K562 (cell line): ENCODE measurements around the gene GP1BB. TPM values are rescaled to one million over a fixed set of nuclear protein-coding genes. Genes with fewer than 3 reads are reported as not detected.

Source experiments
- CBFA2T3 ChIP-seq: fragments of 450-650 bp; IDR thresholded peaks from 2 replicates; pipeline ENCODE4 v1.6.1; 2017
- CBX1 ChIP-seq: sonication (generic); IDR thresholded peaks from 2 replicates; pipeline ENCODE4 v1.6.1; 2016; ENCODE audit warnings: antibody characterized with exemption, low read depth, mild to moderate bottlenecking
- CBX5 ChIP-seq: IDR thresholded peaks from 2 replicates; pipeline ENCODE4 v1.6.1; 2014; ENCODE audit warnings: low read depth, borderline replicate concordance
- GABPB1 ChIP-seq: sonication (generic); formaldehyde crosslinking; IDR thresholded peaks from 2 replicates; pipeline ENCODE4 v1.8.0; 2022; ENCODE audit warnings: mild to moderate bottlenecking, missing genetic modification reagents
- HNRNPL ChIP-seq: fragments of 200-400 bp; formaldehyde crosslinking; IDR thresholded peaks from 2 replicates; pipeline ENCODE4 v1.6.1; 2017; ENCODE audit warnings: low read depth, mild to moderate bottlenecking, low read length
- KDM1A ChIP-seq, 2 experiments: fragments of 450-650 bp; IDR thresholded peaks; 2 replicates each; pipeline ENCODE4 v1.6.1; 2016; ENCODE audit warnings: mild to moderate bottlenecking in 2 of 2
- MECOM ChIP-seq: fragments of 250-450 bp; sonication (Bioruptor Pico); IDR thresholded peaks from 2 replicates; pipeline ENCODE4 v1.8.0; 2022; ENCODE audit warnings: inconsistent platforms
- NCOA4 ChIP-seq: fragments of 450-650 bp; IDR thresholded peaks from 2 replicates; pipeline ENCODE4 v1.6.1; 2018; ENCODE audit warnings: mild to moderate bottlenecking; ENCODE audit not compliant: partially characterized antibody
- POLR2AphosphoS5 ChIP-seq: IDR thresholded peaks from 2 replicates; pipeline ENCODE4 v1.6.1; 2011; ENCODE audit warnings: mild to moderate bottlenecking, low read depth, low read length, moderate library complexity; ENCODE audit not compliant: control insufficient read depth, insufficient read depth
- PRDM10 ChIP-seq: fragments of 450-650 bp; IDR thresholded peaks from 2 replicates; pipeline ENCODE4 v1.6.1; 2018; ENCODE audit not compliant: partially characterized antibody
- SIN3A ChIP-seq, 2 experiments: fragments of 150-350 bp in 1 of 2; IDR thresholded peaks; 2 replicates each; pipeline ENCODE4 v1.6.1; 2011 to 2016; ENCODE audit warnings: borderline replicate concordance in 2 of 2, low read depth in 2 of 2, low read length in 2 of 2, mild to moderate bottlenecking in 2 of 2, moderate library complexity in 2 of 2; ENCODE audit not compliant: control insufficient read depth in 1 of 2
- SMARCA5 ChIP-seq: fragments of 450-650 bp; IDR thresholded peaks from 2 replicates; pipeline ENCODE4 v1.6.1; 2016
- SRSF7 ChIP-seq: fragments of 200-400 bp; formaldehyde crosslinking; optimal IDR thresholded peaks from 2 replicates; pipeline ENCODE3; 2017; ENCODE audit warnings: mild to moderate bottlenecking, low read depth, low read length
- TARDBP ChIP-seq: fragments of 450-650 bp; IDR thresholded peaks from 2 replicates; pipeline ENCODE4 v1.6.1; 2016
- TRIM24 ChIP-seq, 2 experiments: fragments of 450-650 bp; IDR thresholded peaks; 2 replicates each; pipeline ENCODE4 v1.6.1; 2016
- XRCC4 ChIP-seq: IDR thresholded peaks from one replicate; pipeline ENCODE4 v1.6.1; 2011; ENCODE audit not compliant: insufficient read depth, insufficient read length; ENCODE audit errors: extremely low read depth
- ZNF217 ChIP-seq: sonication (generic); formaldehyde crosslinking; IDR thresholded peaks from 2 replicates; pipeline ENCODE4 v1.8.0; 2022; ENCODE audit warnings: mild to moderate bottlenecking, missing genetic modification reagents
- ZNF263 ChIP-seq: sonication (generic); formaldehyde crosslinking; IDR thresholded peaks from 2 replicates; pipeline ENCODE4 v1.8.0; 2022; ENCODE audit warnings: mild to moderate bottlenecking, missing genetic modification reagents, borderline replicate concordance
- polyA plus RNA-seq, 8 experiments: library from polyadenylated mRNA; depleted of rRNA in 4 of 8; stranded (reverse) in 5 of 8; unstranded in 3 of 8; fragments of >200 nt; fragmentation: Nextera tagmentation in 2 of 8; fragmentation: Illumina TruSeq in 1 of 8; extraction: Ambion mirVana in 2 of 8; extraction: Trizol in 1 of 8; gene quantifications; 2 replicates each; pipeline versions ENCODE4 v1.2.1 to v1.2.3, GENCODE V29; 2011 to 2014; ENCODE audit warnings: inconsistent platforms in 1 of 8, missing spikeins in 1 of 8
- total RNA-seq, 7 experiments: library from RNA; depleted of rRNA in 6 of 7; stranded (reverse); fragments of >200 nt in 6 of 7; fragmentation: Illumina TruSeq in 2 of 7; extraction: Trizol in 2 of 7; gene quantifications; 2 replicates each; pipeline versions ENCODE4 v1.2.1 to v1.2.3, GENCODE V29; 2011 to 2021; ENCODE audit warnings: low replicate concordance in 1 of 7
- TF ChIP-seq, protein P1 (sequence below): sonication (generic); formaldehyde crosslinking; IDR thresholded peaks from 2 replicates; pipeline ENCODE4 v1.8.0; 2023; ENCODE audit warnings: mild to moderate bottlenecking, missing genetic modification reagents
- TF ChIP-seq, protein P2 (sequence below): IDR thresholded peaks from 2 replicates; pipeline ENCODE4 v1.6.1; 2012; ENCODE audit warnings: low read depth, low read length, improper control_type of control experiment, borderline replicate concordance

GP1BB gene
- total and polyA plus RNA-seq, 9 of the 15 experiments (the other 6 are each of a cell fraction or from before 2014, with no cell fraction given) = 0.69 to 162 (median 2.8) TPM

DNA sequence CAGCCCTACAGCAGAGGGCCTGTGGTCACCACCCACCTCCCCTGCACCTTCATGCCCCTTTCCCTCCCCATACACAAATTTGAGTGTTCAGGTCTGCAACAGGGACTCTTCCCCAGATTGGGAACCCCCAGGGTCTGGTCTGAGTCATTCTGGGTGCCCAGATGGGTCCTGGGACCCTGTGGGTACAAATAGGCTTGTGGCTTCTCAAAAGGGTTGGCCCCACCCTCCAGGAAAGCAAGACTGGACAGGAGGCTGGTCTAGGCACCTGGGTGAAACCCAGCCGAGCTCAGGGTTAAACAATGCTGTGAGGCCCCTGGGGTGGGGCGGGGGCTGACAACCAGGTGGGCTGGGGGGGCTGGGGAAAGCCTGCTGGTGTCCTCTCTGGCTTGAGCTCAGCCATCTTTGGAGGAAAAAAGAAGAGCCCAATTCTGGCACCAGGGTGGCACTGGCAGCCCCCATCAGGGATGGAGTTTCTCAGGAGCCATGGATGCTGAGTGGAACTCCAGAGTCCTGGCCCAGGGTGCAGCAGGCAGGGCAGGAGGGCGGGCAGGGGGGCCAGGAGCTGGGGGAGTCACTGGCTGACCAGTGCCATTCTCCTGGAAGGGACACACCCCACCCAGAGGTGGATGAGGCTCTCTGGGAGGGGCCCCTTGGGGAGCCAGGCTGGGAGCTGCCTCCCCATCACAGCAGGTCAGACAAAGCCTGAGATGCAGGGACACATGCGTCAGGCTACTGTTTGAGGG, 8.0 kb upstream of the GP1BB start (continued):
- TF ChIP-seq HNRNPL (no peak), POLR2AphosphoS5 (no peak), TRIM24 (IDR thresholded peaks at IDR 0.05) (0 out of 4 replicates have a peak, but pooled peaks of 1 of the 2 experiments have one; percentile 3), CBFA2T3 (no peak), SMARCA5 (peak; percentile 6; the same call in 1 of the 2 replicates), GABPB1 (CRISPR knock-in tag) (no peak), NCOA4 (no peak), CBX1 (no peak), ZNF263 (CRISPR knock-in tag) (no peak), SIN3A (IDR thresholded peaks at IDR 0.05; ENCODE audit: borderline replicate concordance in 2 of 2, control insufficient read depth in 1 of 2, low read depth in 2 of 2, low read length in 2 of 2) (no peak), ZNF217 (CRISPR knock-in tag) (no peak), CBX5 (no peak), PRDM10 (peak; percentile 45), MECOM (CRISPR knock-in tag) (no peak), TARDBP (no peak), XRCC4 (no peak), SRSF7 (no peak), KDM1A (IDR thresholded peaks at IDR 0.05) (no peak)
- TF ChIP-seq, protein P1, sequence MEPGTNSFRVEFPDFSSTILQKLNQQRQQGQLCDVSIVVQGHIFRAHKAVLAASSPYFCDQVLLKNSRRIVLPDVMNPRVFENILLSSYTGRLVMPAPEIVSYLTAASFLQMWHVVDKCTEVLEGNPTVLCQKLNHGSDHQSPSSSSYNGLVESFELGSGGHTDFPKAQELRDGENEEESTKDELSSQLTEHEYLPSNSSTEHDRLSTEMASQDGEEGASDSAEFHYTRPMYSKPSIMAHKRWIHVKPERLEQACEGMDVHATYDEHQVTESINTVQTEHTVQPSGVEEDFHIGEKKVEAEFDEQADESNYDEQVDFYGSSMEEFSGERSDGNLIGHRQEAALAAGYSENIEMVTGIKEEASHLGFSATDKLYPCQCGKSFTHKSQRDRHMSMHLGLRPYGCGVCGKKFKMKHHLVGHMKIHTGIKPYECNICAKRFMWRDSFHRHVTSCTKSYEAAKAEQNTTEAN (CRISPR knock-in tag) = no peak
- TF ChIP-seq, protein P2, sequence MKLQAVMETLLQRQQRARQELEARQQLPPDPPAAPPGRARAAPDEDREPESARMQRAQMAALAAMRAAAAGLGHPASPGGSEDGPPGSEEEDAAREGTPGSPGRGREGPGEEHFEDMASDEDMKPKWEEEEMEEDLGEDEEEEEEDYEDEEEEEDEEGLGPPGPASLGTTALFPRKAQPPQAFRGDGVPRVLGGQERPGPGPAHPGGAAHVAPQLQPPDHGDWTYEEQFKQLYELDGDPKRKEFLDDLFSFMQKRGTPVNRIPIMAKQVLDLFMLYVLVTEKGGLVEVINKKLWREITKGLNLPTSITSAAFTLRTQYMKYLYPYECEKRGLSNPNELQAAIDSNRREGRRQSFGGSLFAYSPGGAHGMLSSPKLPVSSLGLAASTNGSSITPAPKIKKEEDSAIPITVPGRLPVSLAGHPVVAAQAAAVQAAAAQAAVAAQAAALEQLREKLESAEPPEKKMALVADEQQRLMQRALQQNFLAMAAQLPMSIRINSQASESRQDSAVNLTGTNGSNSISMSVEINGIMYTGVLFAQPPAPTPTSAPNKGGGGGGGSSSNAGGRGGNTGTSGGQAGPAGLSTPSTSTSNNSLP = no peak
